Activated naive CD8-positive, alpha-beta T cell treated with anti-CD3 and anti-CD28 coated beads, Interleukin-2, amount 50 U/mL, for 24 hours (primary cell): Measurements from ENCODE around the gene CAMKMT.
"Not testable (repeated sequence)": the region's sequence is repeated elsewhere in the genome, so short reads cannot be mapped to it uniquely, and the experiment has no call there.

Experiments
- ATAC-seq: fragments of 150-1000 bp; cut with Tn5 transposase; one replicate; pipeline ENCODE4 v1.10.0; 2021
- DNase-seq: peaks from one replicate; pipeline ENCODE4 v3.0.0; 2021
- H3K27ac Mint-ChIP-seq: one replicate; pipeline ENCODE4 v1.8.0; 2021; ENCODE audit warnings: mild to moderate bottlenecking, mixed read lengths
- H3K27me3 Mint-ChIP-seq: one replicate; pipeline ENCODE4 v1.8.0; 2021; ENCODE audit warnings: mixed read lengths
- H3K36me3 Mint-ChIP-seq: one replicate; pipeline ENCODE4 v1.8.0; 2021; ENCODE audit warnings: low read depth, mixed read lengths
- H3K4me1 Mint-ChIP-seq: one replicate; pipeline ENCODE4 v1.8.0; 2021; ENCODE audit warnings: mixed read lengths
- H3K4me3 Mint-ChIP-seq: one replicate; pipeline ENCODE4 v1.8.0; 2021; ENCODE audit warnings: mild to moderate bottlenecking, moderate library complexity, mixed read lengths
- H3K9me3 Mint-ChIP-seq: one replicate; pipeline ENCODE4 v1.8.0; 2021; ENCODE audit warnings: mixed read lengths

The CAMKMT gene

DNA sequence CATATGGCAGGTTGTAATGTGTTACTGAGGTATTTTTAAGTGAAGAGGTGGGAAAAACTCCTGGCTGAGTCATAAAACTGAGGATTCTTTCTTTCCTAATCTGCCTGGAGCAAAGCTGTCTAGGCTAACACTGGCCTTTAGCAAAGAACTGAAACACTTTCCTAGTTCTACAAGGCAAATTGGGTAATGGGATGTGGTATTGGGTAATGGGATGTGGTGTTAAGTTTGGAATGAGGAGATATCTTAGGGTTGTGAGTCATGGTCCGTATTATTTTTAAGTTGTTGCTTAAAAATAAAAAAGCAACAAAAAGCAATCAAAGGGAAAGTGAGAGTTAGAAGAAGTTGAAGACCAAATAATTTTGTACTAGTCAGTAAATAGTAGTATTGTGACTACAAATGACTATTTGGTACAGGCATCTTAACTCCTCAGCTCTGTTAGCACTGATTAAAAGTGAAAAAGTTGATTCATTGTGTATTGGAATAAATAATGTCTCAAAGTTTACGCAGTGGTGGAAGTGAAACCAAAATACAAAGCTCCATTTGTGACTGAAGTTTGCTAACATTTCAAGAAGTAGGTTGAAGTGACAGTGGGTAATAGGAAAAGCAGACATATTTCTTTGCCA is 216.8 kb downstream of the CAMKMT start:
- Mint-ChIP-seq H3K27ac (peak overlapping the region; percentile 84), H3K9me3 (no peaks in the 10 kb centered on the region), H3K36me3 (peaks cover 2% of the 10 kb centered on the region), H3K4me1 (peaks cover 60% of the 10 kb centered on the region), H3K4me3 (peak overlapping the region; percentile 55), H3K27me3 (no peaks in the 10 kb centered on the region)
- DNase-seq (no peak), ATAC-seq (peak; percentile 90)

DNA sequence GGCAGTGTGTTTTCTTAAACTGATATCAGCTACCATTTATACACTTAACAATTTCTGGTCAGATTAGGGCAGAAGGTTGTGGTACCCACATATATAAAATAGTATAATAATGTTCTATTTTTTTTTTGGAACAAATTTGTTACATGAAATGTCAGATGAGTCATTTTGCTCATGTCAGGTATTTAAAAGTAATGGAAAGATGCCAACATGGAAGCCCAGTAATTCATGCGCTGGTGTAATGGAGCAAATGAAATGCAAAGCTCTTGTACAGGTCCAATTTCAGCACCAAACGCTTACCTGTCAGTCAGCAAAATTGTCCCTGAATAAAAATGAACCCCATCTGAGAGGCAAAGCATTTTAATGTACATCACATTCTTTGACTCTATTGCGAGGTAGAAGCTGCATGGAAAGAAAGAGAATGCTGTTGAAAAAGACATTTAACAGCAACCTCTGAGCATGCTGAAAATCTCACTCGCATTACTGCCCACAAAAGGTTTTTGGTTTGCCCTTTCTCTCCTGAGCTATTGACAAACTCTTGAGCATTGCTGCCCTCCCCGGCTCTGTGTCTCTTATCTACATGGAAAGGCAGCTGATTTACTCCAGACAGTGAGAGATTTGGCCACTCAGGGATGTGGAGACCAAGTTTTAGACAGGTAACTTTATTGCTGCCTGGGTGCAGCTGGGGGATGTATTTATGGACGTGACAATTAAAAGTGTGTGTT is 217.5 kb downstream of the CAMKMT start:
- peak; percentile 23 for DNase-seq
- ATAC-seq, result peak; percentile 47
- Mint-ChIP-seq H3K27me3 (no peaks in the 10 kb centered on the region), H3K27ac (peak overlapping the region; percentile 84), H3K36me3 (no peaks in the 10 kb centered on the region), H3K4me1 (peaks cover 60% of the 10 kb centered on the region), H3K4me3 (peak overlapping the region; percentile 55), H3K9me3 (no peaks in the 10 kb centered on the region)

DNA sequence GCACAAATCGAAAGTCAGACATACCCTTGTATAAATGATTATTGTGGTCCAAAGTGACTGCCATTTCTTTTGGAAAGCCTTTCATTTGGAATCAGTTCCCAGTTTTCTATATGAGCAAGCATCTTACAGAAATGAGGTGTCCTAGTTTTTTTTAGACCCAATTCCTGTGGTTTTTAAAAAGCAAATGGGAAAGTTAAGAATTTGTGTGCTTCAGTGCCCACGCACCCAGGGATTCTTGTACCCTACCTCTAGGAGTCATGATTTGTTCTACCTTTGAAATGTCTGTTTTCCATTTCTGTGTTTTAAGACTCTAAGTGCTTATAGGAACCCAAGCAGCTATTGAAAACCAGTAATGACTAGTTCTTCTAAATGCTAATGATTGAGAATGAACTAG is 218.1 kb downstream of the CAMKMT start:
- H3K27ac Mint-ChIP-seq, result peak overlapping the region; percentile 84
- no peak for DNase-seq
- H3K27me3 Mint-ChIP-seq, result no peaks in the 10 kb centered on the region
- no peaks in the 10 kb centered on the region for H3K9me3 Mint-ChIP-seq
- H3K4me1 Mint-ChIP-seq, result peaks cover 60% of the 10 kb centered on the region
- H3K36me3 Mint-ChIP-seq, result no peaks in the 10 kb centered on the region
- peak overlapping the region; percentile 55 for H3K4me3 Mint-ChIP-seq
- ATAC-seq, result no peak

DNA sequence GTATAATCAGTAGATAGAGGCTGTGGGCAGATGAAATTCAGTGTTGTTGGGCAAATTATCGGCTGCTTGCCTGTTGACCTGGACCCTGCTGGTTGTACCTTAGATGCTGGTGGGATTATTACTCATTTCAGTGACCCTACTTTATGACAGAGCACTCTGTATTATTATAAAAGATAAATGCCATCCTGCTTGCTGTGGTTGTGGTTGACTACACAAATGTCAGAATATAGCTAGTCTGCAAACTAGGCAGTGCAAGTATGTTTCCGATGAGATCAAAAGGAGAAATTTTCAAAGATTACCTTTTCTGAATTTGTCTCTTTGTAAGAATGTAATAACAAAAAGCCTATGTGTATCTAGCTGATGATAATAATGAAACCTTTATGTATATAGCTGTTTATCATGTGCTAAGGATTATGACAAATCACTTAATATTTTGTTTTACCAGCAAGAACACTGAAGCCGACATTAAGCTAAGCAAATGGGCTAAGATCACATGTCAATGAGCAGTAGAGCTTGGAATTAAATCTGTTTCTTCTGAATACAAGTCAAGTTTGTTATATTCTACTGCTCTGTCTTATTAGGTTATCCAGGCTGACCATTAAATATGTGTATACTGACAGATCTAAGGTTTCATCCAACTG is 219.2 kb downstream of the CAMKMT start:
- ATAC-seq, result peak; percentile 34
- Mint-ChIP-seq H3K36me3 (no peaks in the 10 kb centered on the region), H3K27me3 (no peaks in the 10 kb centered on the region)

DNA sequence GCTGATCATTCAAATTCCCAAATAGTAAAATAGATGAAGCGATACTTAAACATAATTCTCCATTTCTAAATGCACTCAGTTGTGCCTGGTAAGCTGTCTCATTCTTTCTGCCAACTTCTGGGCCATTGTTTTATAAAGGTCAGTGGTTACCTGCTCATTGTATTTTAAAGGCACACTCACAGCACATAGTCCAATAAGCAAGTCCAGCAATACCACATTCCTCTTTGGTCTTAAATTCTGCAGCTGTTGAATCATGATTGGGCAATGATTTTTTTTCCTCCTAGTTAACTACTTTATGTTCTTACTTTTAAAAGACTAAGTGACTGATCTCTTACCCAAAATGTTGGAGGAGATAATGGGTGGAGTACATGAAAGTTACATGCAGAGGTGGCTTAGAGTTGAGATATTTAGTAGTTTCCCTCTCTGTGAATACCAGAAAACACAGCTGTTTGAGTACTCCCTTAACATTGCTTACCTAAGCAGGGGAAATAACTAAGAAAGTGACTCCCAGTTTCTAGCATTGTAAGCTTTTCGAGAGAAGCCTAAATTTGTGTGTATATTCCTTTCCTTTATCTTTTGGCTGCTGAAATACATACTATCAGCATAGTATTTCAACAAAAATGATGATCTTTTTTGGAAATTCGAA is 220.7 kb downstream of the CAMKMT start:
- Mint-ChIP-seq H3K27me3 (no peaks in the 10 kb centered on the region), H3K36me3 (no peaks in the 10 kb centered on the region), H3K27ac (no peak overlapping the region), H3K4me1 (peaks cover 63% of the 10 kb centered on the region), H3K4me3 (no peak overlapping the region), H3K9me3 (peaks cover 4% of the 10 kb centered on the region)
- DNase-seq, result no peak
- no peak for ATAC-seq

More for the DNA sequence above, 219.2 kb downstream of the CAMKMT start:
- DNase-seq, result no peak
- Mint-ChIP-seq H3K27ac (peak overlapping the region; percentile 40), H3K4me3 (no peak overlapping the region), H3K4me1 (peaks cover 68% of the 10 kb centered on the region), H3K9me3 (no peaks in the 10 kb centered on the region)

DNA sequence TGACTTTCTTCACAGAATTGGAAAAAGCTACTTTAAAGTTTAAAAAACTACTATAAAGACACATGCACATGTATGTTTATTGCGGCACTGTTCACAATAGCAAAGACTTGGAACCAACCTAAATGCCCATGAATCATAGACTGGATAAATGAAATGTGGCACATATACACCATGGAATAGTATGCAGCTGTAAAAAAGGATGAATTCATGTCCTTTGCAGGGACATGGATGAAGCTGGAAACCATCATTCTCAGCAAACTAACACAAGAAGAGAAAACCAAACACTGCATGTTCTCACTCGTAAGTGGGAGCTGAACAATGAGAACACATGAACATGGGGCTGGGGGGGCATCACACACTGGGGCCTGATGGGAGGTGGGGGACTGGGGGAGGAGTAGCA is 233.9 kb downstream of the CAMKMT start:
- Mint-ChIP-seq H3K36me3 (peaks cover 14% of the 10 kb centered on the region), H3K4me1 (peaks cover 11% of the 10 kb centered on the region)
- ATAC-seq, result not testable (repeated sequence)

DNA sequence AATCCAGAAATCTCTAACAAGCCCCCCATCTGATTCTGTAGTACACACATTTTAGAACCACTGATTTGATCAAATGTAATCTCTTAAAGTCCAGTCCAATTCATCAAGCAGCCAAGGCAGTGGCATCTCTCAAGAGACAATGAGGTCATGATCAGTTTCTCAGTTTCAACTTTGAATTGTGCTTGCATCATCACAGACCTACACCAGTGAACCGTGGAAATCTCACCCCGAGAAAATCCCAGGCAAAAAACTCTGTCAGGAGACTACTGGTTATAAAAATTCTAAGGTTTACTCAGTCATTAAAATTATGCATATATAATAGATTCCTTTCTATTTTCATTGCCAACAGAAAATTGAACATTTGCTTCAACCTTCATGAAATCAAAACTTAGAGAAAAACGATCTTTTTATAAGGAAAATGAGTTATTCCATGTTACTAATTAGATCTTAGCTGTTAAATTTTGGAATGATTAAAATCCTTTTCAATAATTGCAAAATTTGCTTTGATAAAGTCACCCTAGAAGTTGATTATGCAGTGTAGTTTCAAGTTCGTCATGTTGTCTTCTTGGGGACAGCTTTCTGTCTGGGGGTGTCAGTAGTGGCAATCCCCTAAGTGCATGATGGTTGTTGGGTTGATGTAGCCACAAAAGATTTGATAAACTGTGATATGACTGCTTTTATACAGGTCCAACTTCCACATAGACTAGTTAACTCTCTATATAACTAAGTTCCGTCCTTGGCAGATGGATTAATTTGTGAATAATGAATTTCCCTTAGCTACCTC is 235.0 kb downstream of the CAMKMT start:
- peaks cover 15% of the 10 kb centered on the region for H3K36me3 Mint-ChIP-seq
- H3K27ac Mint-ChIP-seq, result no peak overlapping the region
- ATAC-seq (no peak), DNase-seq (no peak)
- no peaks in the 10 kb centered on the region for H3K27me3 Mint-ChIP-seq
- H3K4me1 Mint-ChIP-seq, result peaks cover 11% of the 10 kb centered on the region
- no peak overlapping the region for H3K4me3 Mint-ChIP-seq
- H3K9me3 Mint-ChIP-seq, result peaks cover 3% of the 10 kb centered on the region

More for the DNA sequence above, 233.9 kb downstream of the CAMKMT start:
- DNase-seq, H3K27me3 Mint-ChIP-seq, H3K4me3 Mint-ChIP-seq, H3K9me3 Mint-ChIP-seq, H3K27ac Mint-ChIP-seq: not testable (repeated sequence)

DNA sequence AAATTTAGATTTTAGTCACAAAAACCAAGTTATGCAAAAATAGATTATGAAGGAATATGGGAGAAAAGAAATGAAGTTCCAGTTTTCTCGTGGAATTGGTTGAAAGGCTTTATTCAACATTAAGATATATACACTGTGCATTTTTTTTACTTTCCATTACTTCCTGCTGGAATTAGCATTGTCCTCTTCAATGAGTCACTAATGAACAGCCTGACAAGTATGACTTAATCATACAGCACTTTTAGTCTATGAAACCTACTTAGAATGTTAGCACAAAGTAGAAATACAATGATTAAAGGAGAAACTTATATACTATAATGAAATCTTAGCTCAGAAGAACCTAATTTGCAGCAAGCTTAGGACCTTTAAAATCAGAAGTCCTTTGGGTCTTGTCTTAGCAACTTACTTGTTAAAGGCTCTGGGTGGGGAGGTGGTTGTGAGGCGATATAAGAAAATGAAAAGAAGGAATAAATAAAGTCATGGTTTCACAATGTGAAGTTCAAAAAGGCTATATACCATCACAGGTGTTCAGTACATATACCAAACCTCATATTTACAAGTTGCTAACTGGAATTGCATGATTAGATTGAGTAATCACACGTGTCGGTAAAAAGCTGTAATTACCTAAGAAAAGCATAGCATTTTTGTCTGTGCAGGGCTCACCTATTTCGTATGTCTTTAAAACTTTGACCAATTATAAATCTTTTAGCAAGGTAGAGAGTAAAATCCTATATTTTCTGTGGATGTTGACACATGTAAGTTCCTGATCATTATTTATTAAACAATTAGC is 236.8 kb downstream of the CAMKMT start:
- peaks cover 19% of the 10 kb centered on the region for H3K36me3 Mint-ChIP-seq
- no peak overlapping the region for H3K4me3 Mint-ChIP-seq
- H3K9me3 Mint-ChIP-seq, result peaks cover 3% of the 10 kb centered on the region
- DNase-seq, result no peak
- peaks cover 13% of the 10 kb centered on the region for H3K4me1 Mint-ChIP-seq
- H3K27me3 Mint-ChIP-seq, result no peaks in the 10 kb centered on the region
- no peak for ATAC-seq
- H3K27ac Mint-ChIP-seq, result no peak overlapping the region

DNA sequence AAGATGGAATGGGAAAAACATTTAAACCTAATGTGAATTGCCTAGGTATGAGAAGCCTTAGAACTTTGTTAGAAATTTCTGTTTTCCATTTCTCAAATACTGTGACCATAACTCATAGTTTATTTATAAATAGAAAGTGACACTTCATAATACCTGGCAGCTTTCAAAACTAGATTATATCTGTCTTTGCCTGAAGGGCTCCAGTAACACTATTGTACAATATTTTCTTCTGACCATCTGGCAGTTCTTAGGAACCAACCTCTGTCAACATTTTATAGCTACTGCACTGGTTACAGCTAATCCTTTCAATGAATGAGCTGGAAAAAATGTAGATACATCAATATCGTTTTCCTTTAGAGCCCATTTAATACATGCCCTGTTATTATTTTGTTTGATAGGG is 237.4 kb downstream of the CAMKMT start:
- H3K27ac Mint-ChIP-seq, result no peak overlapping the region
- DNase-seq (no peak), ATAC-seq (no peak)
- peaks cover 16% of the 10 kb centered on the region for H3K36me3 Mint-ChIP-seq
- no peaks in the 10 kb centered on the region for H3K27me3 Mint-ChIP-seq
- peaks cover 13% of the 10 kb centered on the region for H3K4me1 Mint-ChIP-seq
- peaks cover 3% of the 10 kb centered on the region for H3K9me3 Mint-ChIP-seq
- no peak overlapping the region for H3K4me3 Mint-ChIP-seq

DNA sequence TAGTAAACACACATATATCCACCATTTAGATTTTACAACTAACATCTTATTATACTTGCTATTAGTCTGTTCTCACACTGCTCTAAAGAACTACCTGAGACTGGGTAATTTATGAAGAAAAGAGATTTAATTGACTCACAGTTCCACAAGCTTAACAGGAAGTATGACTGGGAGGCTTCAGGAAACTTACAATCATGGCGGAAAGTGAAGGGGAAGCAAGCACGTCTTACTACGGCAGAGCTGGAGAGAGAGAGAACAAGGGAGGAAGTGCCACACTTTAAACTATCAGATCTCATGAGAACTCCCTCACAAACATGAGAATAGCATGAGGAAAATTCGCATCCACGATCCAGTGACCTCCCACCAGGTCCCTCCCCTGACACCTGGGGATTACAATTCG is 240.7 kb downstream of the CAMKMT start:
- no peaks in the 10 kb centered on the region for H3K9me3 Mint-ChIP-seq
- H3K27me3 Mint-ChIP-seq, result no peaks in the 10 kb centered on the region
- peaks cover 7% of the 10 kb centered on the region for H3K36me3 Mint-ChIP-seq
- no peak overlapping the region for H3K27ac Mint-ChIP-seq
- ATAC-seq, result no peak
- H3K4me1 Mint-ChIP-seq, result peaks cover 3% of the 10 kb centered on the region
- H3K4me3 Mint-ChIP-seq, result no peak overlapping the region
- no peak for DNase-seq

DNA sequence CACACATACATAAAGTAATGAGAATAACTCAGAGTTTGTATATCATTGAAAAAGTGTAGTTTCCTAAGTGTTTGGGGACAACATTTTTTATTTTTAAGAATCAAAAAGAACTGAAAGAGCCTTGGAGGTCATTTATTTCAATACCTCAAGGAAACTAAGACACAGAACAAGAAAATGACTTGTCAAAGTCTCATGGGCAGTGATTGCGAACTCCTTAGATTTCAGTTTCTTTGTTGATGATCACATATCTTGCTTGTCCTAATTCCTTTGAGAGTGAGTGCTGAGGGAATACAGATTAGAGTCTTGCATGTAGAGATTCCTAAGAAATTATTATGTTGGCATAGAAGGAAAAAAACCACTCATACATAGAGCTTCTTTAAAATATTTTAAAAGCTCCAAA is 243.8 kb downstream of the CAMKMT start:
- DNase-seq (no peak), ATAC-seq (no peak)
- H3K4me1 Mint-ChIP-seq, result peaks cover 3% of the 10 kb centered on the region
- H3K27me3 Mint-ChIP-seq, result no peaks in the 10 kb centered on the region
- H3K4me3 Mint-ChIP-seq, result no peak overlapping the region
- H3K36me3 Mint-ChIP-seq, result peaks cover 6% of the 10 kb centered on the region
- peaks cover 7% of the 10 kb centered on the region for H3K9me3 Mint-ChIP-seq
- no peak overlapping the region for H3K27ac Mint-ChIP-seq

DNA sequence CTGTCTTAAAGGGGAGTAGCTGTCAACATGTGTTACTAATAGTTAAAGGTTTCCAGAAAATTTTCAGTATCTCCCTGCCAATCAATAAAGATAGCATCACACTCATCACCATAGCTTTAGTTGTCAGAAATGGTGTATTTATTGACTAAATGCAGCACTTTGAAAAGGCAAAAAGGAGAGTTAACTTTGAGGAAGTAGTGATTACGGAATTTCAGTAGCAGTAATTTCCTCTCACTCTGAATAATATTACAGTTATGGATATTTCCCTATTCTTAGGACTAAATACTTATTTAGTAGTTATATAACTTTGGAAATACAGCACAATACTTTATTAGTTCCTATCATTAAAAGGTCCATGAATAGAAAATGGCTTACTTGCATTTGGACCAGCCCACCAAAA is 250.5 kb downstream of the CAMKMT start:
- no peaks in the 10 kb centered on the region for H3K27me3 Mint-ChIP-seq
- peaks cover 19% of the 10 kb centered on the region for H3K4me1 Mint-ChIP-seq
- DNase-seq, result no peak
- no peak overlapping the region for H3K4me3 Mint-ChIP-seq
- peaks cover 11% of the 10 kb centered on the region for H3K9me3 Mint-ChIP-seq
- H3K36me3 Mint-ChIP-seq, result no peaks in the 10 kb centered on the region
- ATAC-seq, result no peak
- no peak overlapping the region for H3K27ac Mint-ChIP-seq

DNA sequence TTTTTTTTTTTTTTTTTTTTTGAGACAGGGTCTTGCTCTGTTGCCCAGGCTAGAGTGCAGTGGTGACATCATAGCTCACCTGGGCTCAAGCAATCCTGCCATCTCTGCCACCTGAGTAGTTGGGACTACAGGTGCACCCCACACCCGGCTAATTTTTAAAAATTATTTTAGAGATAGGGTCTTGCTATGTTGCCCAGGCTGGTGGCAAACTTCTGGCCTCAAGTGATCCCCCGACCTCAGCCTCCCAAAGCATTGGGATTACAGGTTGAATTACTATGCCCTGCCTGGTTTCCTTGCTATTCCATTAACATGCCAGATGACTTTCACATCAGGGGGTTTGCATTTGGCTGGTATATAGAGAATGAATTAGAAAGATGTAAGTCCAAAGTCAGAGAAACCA is 253.2 kb downstream of the CAMKMT start:
- ATAC-seq (no peak), DNase-seq (no peak)
- H3K27ac Mint-ChIP-seq, result no peak overlapping the region
- no peaks in the 10 kb centered on the region for H3K27me3 Mint-ChIP-seq
- H3K4me3 Mint-ChIP-seq, result no peak overlapping the region
- H3K9me3 Mint-ChIP-seq, result peaks cover 7% of the 10 kb centered on the region
- no peaks in the 10 kb centered on the region for H3K36me3 Mint-ChIP-seq
- H3K4me1 Mint-ChIP-seq, result peaks cover 22% of the 10 kb centered on the region
